IMR-90 (cell line): ENCODE data around the gene GJD2. TPM values are rescaled to one million over a fixed set of nuclear protein-coding genes. Genes with fewer than 3 reads are reported as not detected.
A peak's percentile ranks its signal among the peaks of the same experiment; 100 is the strongest.

ENCODE experiments used
- ATAC-seq: fragments of 200-7000 bp; cut with Tn5 transposase; 2 replicates; pipeline ENCODE4 v1.9.1; 2020; ENCODE audit warnings: low read depth, mild to moderate bottlenecking, moderate library complexity
- BruUV-seq: library from RNA; stranded (reverse); fragments of 400-500 nt; replicated peaks from 2 replicates; lab custom pipeline; 2021; lab: Mats Ljungman, UMichigan
- CTCF ChIA-PET: fragments of 300-600 bp; formaldehyde crosslinking; extraction: SDS; loops from one replicate; lab custom pipeline; 2021; ENCODE audit warnings: antibody characterized with exemption; lab: Yijun Ruan, JAX
- POLR2A ChIA-PET: fragments of 300-600 bp; sonication (Branson Sonifier 250); formaldehyde crosslinking; loops from one replicate; lab custom pipeline; 2022; ENCODE audit warnings: antibody characterized with exemption; ENCODE audit not compliant: unreplicated experiment; lab: Charles Lee
- DNase-seq: peaks from one replicate; pipeline ENCODE4 v3.0.0; 2013
- H2AFZ ChIP-seq: replicated peaks from 2 replicates; pipeline ENCODE3; 2013; ENCODE audit warnings: low read length, mild to moderate bottlenecking; ENCODE audit not compliant: poor library complexity
- H2AK5ac ChIP-seq: 2 replicates; pipeline ENCODE4 v1.6.1; 2013; ENCODE audit warnings: low read depth, low read length, inconsistent platforms
- H2AK9ac ChIP-seq: replicated peaks from 2 replicates; pipeline ENCODE3; 2013; ENCODE audit warnings: mild to moderate bottlenecking, low read depth, low read length, moderate library complexity; ENCODE audit not compliant: poor library complexity
- H2BK120ac ChIP-seq: 2 replicates; pipeline ENCODE4 v1.6.1; 2013; ENCODE audit warnings: low read depth, low read length, inconsistent platforms
- H2BK15ac ChIP-seq: 3 replicates; pipeline ENCODE4 v1.6.1; 2013; ENCODE audit warnings: low read depth, low read length, inconsistent platforms
- H2BK20ac ChIP-seq: 2 replicates; pipeline ENCODE4 v1.6.1; 2013; ENCODE audit warnings: low read depth, mild to moderate bottlenecking, inconsistent platforms, low read length, moderate library complexity
- H2BK5ac ChIP-seq: 2 replicates; pipeline ENCODE4 v1.6.1; 2013; ENCODE audit warnings: mild to moderate bottlenecking, low read depth, low read length, inconsistent platforms; ENCODE audit not compliant: poor library complexity, severe bottlenecking
- H3K14ac ChIP-seq: replicated peaks from 2 replicates; pipeline ENCODE4 v1.6.1; 2013; ENCODE audit warnings: low read depth, low read length, inconsistent platforms
- H3K18ac ChIP-seq: 2 replicates; pipeline ENCODE4 v1.6.1; 2013; ENCODE audit warnings: low read depth, low read length, control low read depth
- H3K23ac ChIP-seq: 2 replicates; pipeline ENCODE4 v1.6.1; 2013; ENCODE audit warnings: low read depth, low read length, inconsistent platforms
- H3K27ac ChIP-seq: 2 replicates; pipeline ENCODE4 v1.5.1; 2013; ENCODE audit warnings: mild to moderate bottlenecking, control low read depth, low read length; ENCODE audit not compliant: insufficient read depth
- H3K27me3 ChIP-seq: 2 replicates; pipeline ENCODE4 v1.6.1; 2013; ENCODE audit warnings: low read length; ENCODE audit not compliant: control insufficient read depth, insufficient read depth
- H3K36me3 ChIP-seq: 2 replicates; pipeline ENCODE4 v1.6.1; 2013; ENCODE audit warnings: low read length, mixed read lengths; ENCODE audit not compliant: control insufficient read depth, insufficient read depth
- H3K4ac ChIP-seq: 2 replicates; pipeline ENCODE4 v1.6.1; 2013; ENCODE audit warnings: low read depth, low read length, inconsistent platforms
- H3K4me1 ChIP-seq: 2 replicates; pipeline ENCODE4 v1.6.1; 2013; ENCODE audit warnings: low read length, mixed read lengths; ENCODE audit not compliant: control insufficient read depth, insufficient read depth
- H3K4me2 ChIP-seq: 2 replicates; pipeline ENCODE4 v1.6.1; 2013; ENCODE audit warnings: low read depth, mild to moderate bottlenecking, control low read depth, low read length, moderate library complexity
- H3K4me3 ChIP-seq: 2 replicates; pipeline ENCODE4 v1.5.1; 2013; ENCODE audit warnings: low read depth, mild to moderate bottlenecking, control low read depth, low read length, moderate library complexity; ENCODE audit not compliant: insufficient read depth
- H3K56ac ChIP-seq: 2 replicates; pipeline ENCODE4 v1.6.1; 2013; ENCODE audit warnings: low read length, inconsistent platforms; ENCODE audit not compliant: insufficient read depth; ENCODE audit errors: extremely low read depth
- H3K79me1 ChIP-seq, 2 experiments: 2 replicates each; pipeline ENCODE4 v1.6.1; 2013; ENCODE audit warnings: low read length in 2 of 2, inconsistent platforms in 1 of 2, low read depth in 1 of 2
- H3K9ac ChIP-seq: 2 replicates; pipeline ENCODE4 v1.6.1; 2013; ENCODE audit warnings: low read depth, low read length, control low read depth
- H3K9me1 ChIP-seq: 2 replicates; pipeline ENCODE4 v1.6.1; 2013; ENCODE audit warnings: low read length, inconsistent platforms; ENCODE audit not compliant: insufficient read depth
- H3K9me3 ChIP-seq: 2 replicates; pipeline ENCODE4 v1.6.1; 2013; ENCODE audit warnings: low read length; ENCODE audit not compliant: control insufficient read depth, insufficient read depth
- H4K20me1 ChIP-seq: 2 replicates; pipeline ENCODE4 v1.6.1; 2013; ENCODE audit warnings: low read length, inconsistent platforms; ENCODE audit not compliant: insufficient read depth
- H4K5ac ChIP-seq: 2 replicates; pipeline ENCODE4 v1.6.1; 2013; ENCODE audit warnings: mild to moderate bottlenecking, low read depth, low read length, control low read depth
- H4K8ac ChIP-seq, 2 experiments: 2 replicates each; pipeline ENCODE4 v1.6.1; 2013; ENCODE audit warnings: low read depth in 2 of 2, low read length in 2 of 2, control low read depth in 1 of 2, inconsistent platforms in 1 of 2
- H4K91ac ChIP-seq: 2 replicates; pipeline ENCODE4 v1.6.1; 2013; ENCODE audit warnings: low read depth, low read length, inconsistent platforms; ENCODE audit not compliant: insufficient read depth
- BHLHE40 ChIP-seq: fragments of 150-350 bp; IDR thresholded peaks from 2 replicates; pipeline ENCODE4 v1.6.1; 2016; ENCODE audit warnings: mild to moderate bottlenecking, low read depth, low read length
- CHD1 ChIP-seq: IDR thresholded peaks from 2 replicates; pipeline ENCODE4 v1.6.1; 2012; ENCODE audit warnings: low read depth, low read length, improper control_type of control experiment
- FOS ChIP-seq: fragments of 150-350 bp; IDR thresholded peaks from 2 replicates; pipeline ENCODE4 v1.6.1; 2016; ENCODE audit warnings: low read depth, low read length
- MAFK ChIP-seq: IDR thresholded peaks from 2 replicates; pipeline ENCODE4 v1.6.1; 2012; ENCODE audit warnings: low read depth, low read length, improper control_type of control experiment
- MAZ ChIP-seq: IDR thresholded peaks from 2 replicates; pipeline ENCODE4 v1.6.1; 2012; ENCODE audit warnings: low read depth, mild to moderate bottlenecking, low read length, improper control_type of control experiment, moderate library complexity, borderline replicate concordance
- NFE2L2 ChIP-seq: fragments of 150-350 bp; IDR thresholded peaks from 2 replicates; pipeline ENCODE4 v1.6.1; 2016; ENCODE audit warnings: low read depth, mild to moderate bottlenecking, low read length
- POLR2A ChIP-seq: IDR thresholded peaks from 2 replicates; pipeline ENCODE4 v1.6.1; 2012; ENCODE audit warnings: mild to moderate bottlenecking, low read depth, low read length
- RAD21 ChIP-seq: IDR thresholded peaks from 2 replicates; pipeline ENCODE4 v1.6.1; 2012; ENCODE audit warnings: low read length, improper control_type of control experiment
- RFX5 ChIP-seq: IDR thresholded peaks from 2 replicates; pipeline ENCODE4 v1.8.0; 2012; ENCODE audit warnings: low read depth, mild to moderate bottlenecking, low read length, moderate library complexity
- SMC3 ChIP-seq: fragments of 150-350 bp; IDR thresholded peaks from 2 replicates; pipeline ENCODE4 v1.6.1; 2016; ENCODE audit warnings: low read depth, mild to moderate bottlenecking, antibody characterized with exemption, low read length, moderate library complexity
- WGBS, 2 experiments: methylation state at CpG; one replicate each; pipeline versions ENCODE4 v1.1.5 to v1.1.7; 2013; ENCODE audit warnings: missing lambda C conversion rate in 2 of 2; ENCODE audit not compliant: insufficient read length in 1 of 2; ENCODE audit errors: extremely low coverage in 2 of 2; 5-methylcytosine and 5-hydroxymethylcytosine counted together
- dilution Hi-C: fragments of 300-500 bp; cut with HindIII; formaldehyde crosslinking; loops from one replicate; pipeline ENCODE4 v1.14.3; 2018; ENCODE audit warnings: low sequenced_read_pairs; ENCODE audit not compliant: unreplicated experiment
- in situ Hi-C: fragments of 300-500 bp; cut with MboI; formaldehyde crosslinking; loops from 3 replicates; pipeline ENCODE4 v1.14.3; 2019; ENCODE audit warnings: low sequenced_read_pairs, inconsistent platforms, mixed read lengths
- intact Hi-C: fragments of 100-400 bp; cut with micrococcal nuclease; formaldehyde crosslinking; loops from 2 replicates; pipeline ENCODE4 v1.10.0; 2022
- polyA plus RNA-seq, 3 experiments: library from polyadenylated mRNA; depleted of rRNA; stranded (reverse); fragments of >200 nt; gene quantifications; 2 replicates each; pipeline ENCODE4 v1.2.3, GENCODE V29; 2012; ENCODE audit warnings: low replicate concordance in 1 of 3
- total RNA-seq: library from RNA; depleted of rRNA; stranded (reverse); fragments of >200 nt; gene quantifications from 2 replicates; pipeline ENCODE4 v1.2.3, GENCODE V29; 2012
- TF ChIP-seq, protein P1 (sequence below): conservative IDR thresholded peaks from 2 replicates; pipeline ENCODE4 v1.5.1; 2012; ENCODE audit warnings: mild to moderate bottlenecking, low read depth, low read length, improper control_type of control experiment
- TF ChIP-seq, protein P2 (sequence below): fragments of 150-350 bp; IDR thresholded peaks from 2 replicates; pipeline ENCODE4 v1.6.1; 2016; ENCODE audit warnings: low read depth, mild to moderate bottlenecking, low read length, moderate library complexity, borderline replicate concordance
- TF ChIP-seq, protein P3 (sequence below): fragments of 150-350 bp; IDR thresholded peaks from 2 replicates; pipeline ENCODE4 v1.6.1; 2017; ENCODE audit warnings: mild to moderate bottlenecking, antibody characterized with exemption, low read length, low read depth

GJD2 gene
- total and polyA plus RNA-seq, 2 of the 4 experiments (the other 2 are of a cell fraction), result not detected

DNA sequence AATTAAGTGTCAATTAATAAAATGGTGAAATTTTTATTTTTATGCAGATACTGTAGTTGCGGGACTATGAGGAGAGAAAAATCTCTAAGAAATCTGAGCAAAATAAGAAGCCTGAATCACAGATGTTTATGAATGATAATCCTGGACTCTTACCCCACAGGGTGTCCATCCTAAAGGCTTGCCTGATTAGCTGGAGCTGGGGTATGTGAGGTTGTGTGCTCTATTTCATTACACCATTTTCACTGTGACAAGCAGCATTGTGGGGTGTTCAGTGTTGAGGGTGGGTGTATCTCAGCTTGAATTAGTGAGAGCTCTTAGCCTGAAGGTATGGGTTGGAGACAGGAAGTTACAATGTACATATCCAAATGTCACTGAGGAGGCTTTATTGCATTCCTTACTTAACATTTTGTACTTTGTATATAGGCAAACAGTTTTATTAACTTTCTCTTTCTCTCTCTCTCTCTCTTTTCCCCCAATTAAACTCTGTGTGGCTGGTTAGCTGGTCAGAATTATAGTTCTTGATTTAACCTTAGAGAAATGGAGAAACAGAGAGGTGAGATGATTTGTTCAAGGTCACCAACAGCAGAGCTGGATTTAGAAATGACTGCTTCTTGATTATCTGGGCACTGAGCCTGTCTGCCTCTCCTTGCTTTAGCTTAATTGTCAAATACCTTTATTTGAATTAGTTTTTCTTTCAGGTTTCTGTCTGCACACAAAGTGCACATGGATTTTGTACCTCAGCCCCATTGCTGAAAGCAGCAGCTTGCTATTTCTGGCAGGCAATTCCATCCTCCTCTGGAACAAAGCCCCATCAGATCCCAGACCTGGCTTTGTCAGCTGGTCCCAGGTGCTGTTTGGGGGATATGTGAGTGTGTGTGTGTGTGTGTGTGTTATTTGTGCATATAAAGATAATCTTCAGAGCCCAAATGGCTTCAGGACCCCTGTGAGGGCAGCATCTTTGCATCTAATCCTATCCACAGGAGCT, 35.8 kb downstream of the GJD2 start:
- Histone ChIP-seq H3K4ac (0 out of 2 replicates have a peak overlapping the region, but pooled peaks have one; percentile 24), H3K14ac (no peak overlapping the region), H3K9ac (no peak overlapping the region), H3K23ac (peak overlapping the region; percentile 35; the same call in 1 of the 2 replicates), H4K91ac (peak overlapping the region; percentile 21; the same call in 1 of the 2 replicates), H3K27me3 (0 out of 2 replicates have a peak, but pooled peaks cover 2% of the 10 kb centered on the region), H3K4me2 (peak overlapping the region; percentile 57; the same call in 1 of the 2 replicates), H3K9me3 (no peaks in the 10 kb centered on the region), H2BK120ac (no peak overlapping the region), H2AK9ac (no peak overlapping the region), H3K4me1 (peaks cover 22% of the 10 kb centered on the region), H3K9me1 (peaks cover 5% of the 10 kb centered on the region; the same call in 1 of the 2 replicates), H2BK20ac (peak overlapping the region; percentile 75), H3K36me3 (no peaks in the 10 kb centered on the region), H4K20me1 (no peaks in the 10 kb centered on the region), H3K79me1 (no peaks in the 10 kb centered on the region), H4K5ac (peak overlapping the region; percentile 64; the same call in 1 of the 2 replicates), H3K18ac (peak overlapping the region; percentile 83; the same call in 1 of the 2 replicates), H3K27ac (no peak overlapping the region), H2BK15ac (peak overlapping the region; percentile 31; the same call in 1 of the 3 replicates), H2AK5ac (no peak overlapping the region), H3K4me3 (no peak overlapping the region), H4K8ac (0 out of 4 replicates have a peak overlapping the region, but pooled peaks of 1 of the 2 experiments have one; percentile 27), H2BK5ac (no peak overlapping the region), H2AFZ (no peak overlapping the region), H3K56ac (no peak overlapping the region; the same call in 1 of the 2 replicates)
- DNase-seq (peak; percentile 19), ATAC-seq (0 out of 2 replicates have a peak, but pooled peaks have one; percentile 7)
- dilution Hi-C loops, result no loop called here
- no TSS peak for BruUV-seq
- ChIA-PET CTCF (no interaction called here), POLR2A (no interaction called here)
- in situ Hi-C loops, result no loop called here
- WGBS, 2 experiments, result no CpG with 5 or more reads among the region's 1 CpG
- intact Hi-C loops, result no loop called here
- TF ChIP-seq MAFK (no peak), BHLHE40 (no peak), FOS (no peak), SMC3 (no peak), RFX5 (no peak), POLR2A (no peak), MAZ (no peak), NFE2L2 (no peak), RAD21 (no peak), CHD1 (no peak)
- TF ChIP-seq, protein P1, sequence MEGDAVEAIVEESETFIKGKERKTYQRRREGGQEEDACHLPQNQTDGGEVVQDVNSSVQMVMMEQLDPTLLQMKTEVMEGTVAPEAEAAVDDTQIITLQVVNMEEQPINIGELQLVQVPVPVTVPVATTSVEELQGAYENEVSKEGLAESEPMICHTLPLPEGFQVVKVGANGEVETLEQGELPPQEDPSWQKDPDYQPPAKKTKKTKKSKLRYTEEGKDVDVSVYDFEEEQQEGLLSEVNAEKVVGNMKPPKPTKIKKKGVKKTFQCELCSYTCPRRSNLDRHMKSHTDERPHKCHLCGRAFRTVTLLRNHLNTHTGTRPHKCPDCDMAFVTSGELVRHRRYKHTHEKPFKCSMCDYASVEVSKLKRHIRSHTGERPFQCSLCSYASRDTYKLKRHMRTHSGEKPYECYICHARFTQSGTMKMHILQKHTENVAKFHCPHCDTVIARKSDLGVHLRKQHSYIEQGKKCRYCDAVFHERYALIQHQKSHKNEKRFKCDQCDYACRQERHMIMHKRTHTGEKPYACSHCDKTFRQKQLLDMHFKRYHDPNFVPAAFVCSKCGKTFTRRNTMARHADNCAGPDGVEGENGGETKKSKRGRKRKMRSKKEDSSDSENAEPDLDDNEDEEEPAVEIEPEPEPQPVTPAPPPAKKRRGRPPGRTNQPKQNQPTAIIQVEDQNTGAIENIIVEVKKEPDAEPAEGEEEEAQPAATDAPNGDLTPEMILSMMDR, result no peak
- TF ChIP-seq, protein P2, sequence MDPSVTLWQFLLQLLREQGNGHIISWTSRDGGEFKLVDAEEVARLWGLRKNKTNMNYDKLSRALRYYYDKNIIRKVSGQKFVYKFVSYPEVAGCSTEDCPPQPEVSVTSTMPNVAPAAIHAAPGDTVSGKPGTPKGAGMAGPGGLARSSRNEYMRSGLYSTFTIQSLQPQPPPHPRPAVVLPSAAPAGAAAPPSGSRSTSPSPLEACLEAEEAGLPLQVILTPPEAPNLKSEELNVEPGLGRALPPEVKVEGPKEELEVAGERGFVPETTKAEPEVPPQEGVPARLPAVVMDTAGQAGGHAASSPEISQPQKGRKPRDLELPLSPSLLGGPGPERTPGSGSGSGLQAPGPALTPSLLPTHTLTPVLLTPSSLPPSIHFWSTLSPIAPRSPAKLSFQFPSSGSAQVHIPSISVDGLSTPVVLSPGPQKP, result no peak
- TF ChIP-seq, protein P3, sequence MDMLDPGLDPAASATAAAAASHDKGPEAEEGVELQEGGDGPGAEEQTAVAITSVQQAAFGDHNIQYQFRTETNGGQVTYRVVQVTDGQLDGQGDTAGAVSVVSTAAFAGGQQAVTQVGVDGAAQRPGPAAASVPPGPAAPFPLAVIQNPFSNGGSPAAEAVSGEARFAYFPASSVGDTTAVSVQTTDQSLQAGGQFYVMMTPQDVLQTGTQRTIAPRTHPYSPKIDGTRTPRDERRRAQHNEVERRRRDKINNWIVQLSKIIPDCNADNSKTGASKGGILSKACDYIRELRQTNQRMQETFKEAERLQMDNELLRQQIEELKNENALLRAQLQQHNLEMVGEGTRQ, result no peak
